Spleen (tissue), 11 donors: ENCODE measurements around the gene EP400. TPM values are rescaled to one million over a fixed set of nuclear protein-coding genes. Genes with fewer than 3 reads are reported as not detected.

Experiments
- DNase-seq: peaks from one replicate; pipeline ENCODE4 v3.0.0-alpha.2; 2020
- H3K27ac ChIP-seq, 8 donors: fragments of 200-600 bp; sonication (generic) in 7 of 8; 1 replicate in 4 of 8; 2 replicates in 4 of 8; pipeline versions ENCODE4 v1.5.0 to v1.8.0; 2016 to 2021; ENCODE audit warnings: inconsistent platforms in 4 of 8, mild to moderate bottlenecking in 4 of 8, moderate library complexity in 1 of 8
- H3K27me3 ChIP-seq, 7 donors: fragments of 200-600 bp; sonication (generic) in 6 of 7; replicated peaks in 1 of 7; 1 replicate in 4 of 7; 2 replicates in 3 of 7; pipeline versions ENCODE4 v1.5.0 to v1.8.0; 2016 to 2021; ENCODE audit warnings: inconsistent platforms in 3 of 7, mild to moderate bottlenecking in 1 of 7
- H3K36me3 ChIP-seq, 6 donors: fragments of 200-600 bp; sonication (generic) in 5 of 6; 1 replicate in 4 of 6; 2 replicates in 2 of 6; pipeline versions ENCODE4 v1.5.0 to v1.8.0; 2016 to 2021; ENCODE audit warnings: inconsistent platforms in 2 of 6
- H3K4me1 ChIP-seq, 6 donors: fragments of 200-600 bp; sonication (generic) in 5 of 6; 1 replicate in 3 of 6; 2 replicates in 3 of 6; pipeline versions ENCODE4 v1.5.0 to v1.8.0; 2016 to 2021; ENCODE audit warnings: inconsistent platforms in 3 of 6
- H3K4me3 ChIP-seq, 8 donors: fragments of 200-600 bp; sonication (generic) in 7 of 8; 1 replicate in 4 of 8; 2 replicates in 4 of 8; pipeline versions ENCODE4 v1.5.0 to v1.8.0; 2016 to 2021; ENCODE audit warnings: inconsistent platforms in 4 of 8, mild to moderate bottlenecking in 4 of 8, moderate library complexity in 2 of 8
- H3K9me3 ChIP-seq, 8 donors: fragments of 200-600 bp; sonication (generic) in 7 of 8; 1 replicate in 4 of 8; 2 replicates in 4 of 8; pipeline versions ENCODE4 v1.5.0 to v1.8.0; 2016 to 2021; ENCODE audit warnings: inconsistent platforms in 4 of 8
- POLR2A ChIP-seq, 3 donors: fragments of 450-650 bp; IDR thresholded peaks; one replicate each; pipeline ENCODE4 v1.5.1; 2017; ENCODE audit warnings: antibody characterized with exemption in 3 of 3, mild to moderate bottlenecking in 1 of 3
- POLR2AphosphoS5 ChIP-seq, 3 donors: sonication (generic); formaldehyde crosslinking; IDR thresholded peaks; one replicate each; pipeline ENCODE4 v1.5.1; 2017; ENCODE audit warnings: antibody characterized with exemption in 3 of 3
- WGBS, 5 donors: extraction: QIAGEN DNeasy Blood & Tissue Kit in 3 of 5; methylation state at CpG; one replicate each; pipeline versions ENCODE4 v1.1.5 to v1.1.7; 2013 to 2018; 5-methylcytosine and 5-hydroxymethylcytosine counted together
- intact Hi-C: fragments of 100-400 bp; cut with DNase I; formaldehyde crosslinking; loops from one replicate; pipeline ENCODE4 v1.15.0; 2023; ENCODE audit warnings: low total_unique reads
- polyA plus RNA-seq, 3 donors: library from polyadenylated mRNA; stranded (reverse); fragments of 200-250 nt; gene quantifications; one replicate each; pipeline ENCODE4 v1.2.1, GENCODE V29; 2013
- total RNA-seq, 7 donors: library from RNA; depleted of rRNA in 3 of 7; stranded (reverse); fragments of >200 nt in 3 of 7; fragmentation: NEBNext Ultra II Directional in 4 of 7; extraction: Animal tissue kit (Norgen Biotek cat#: 25700) in 4 of 7; gene quantifications; one replicate each; pipeline versions ENCODE4 v1.1.0 to v1.2.1, GENCODE V29; 2016 to 2021
- TF ChIP-seq, protein P1 (sequence below), 11 experiments: fragments of 200-600 bp in 7 of 11; fragments of 450-650 bp in 4 of 11; sonication (generic) in 4 of 11; IDR thresholded peaks in 8 of 11; conservative IDR thresholded peaks in 3 of 11; 1 replicate in 7 of 11; 2 replicates in 4 of 11; pipeline versions ENCODE4 v1.4.0 to v1.8.0; 2016 to 2021; ENCODE audit warnings: antibody characterized with exemption in 11 of 11, inconsistent platforms in 4 of 11, mild to moderate bottlenecking in 1 of 11
- donor health status: healthy with polysubstance abuse.
- donor health status: DM: no; HTN: no; CAD: no; lungs with moderate emphysema.
- donor health status: DM: no; HTN: no; CAD: no.
- donor health status: Bipolar disorder and iron deficiency.
- donor health status: healthy.
- donor health status: DM: no; HTN: no; CAD: no.
- donor health status: DM: yes; HTN: yes; CAD: no.

The EP400 gene
- total and polyA plus RNA-seq, 10 donors: 11.8 to 70.2 (median 45.6) TPM

- H3K27ac ChIP-seq: no peak overlapping the region
- no peaks in the 10 kb centered on the region for H3K4me1 ChIP-seq
- no peaks in the 10 kb centered on the region for H3K27me3 ChIP-seq
- TF ChIP-seq, protein P1, sequence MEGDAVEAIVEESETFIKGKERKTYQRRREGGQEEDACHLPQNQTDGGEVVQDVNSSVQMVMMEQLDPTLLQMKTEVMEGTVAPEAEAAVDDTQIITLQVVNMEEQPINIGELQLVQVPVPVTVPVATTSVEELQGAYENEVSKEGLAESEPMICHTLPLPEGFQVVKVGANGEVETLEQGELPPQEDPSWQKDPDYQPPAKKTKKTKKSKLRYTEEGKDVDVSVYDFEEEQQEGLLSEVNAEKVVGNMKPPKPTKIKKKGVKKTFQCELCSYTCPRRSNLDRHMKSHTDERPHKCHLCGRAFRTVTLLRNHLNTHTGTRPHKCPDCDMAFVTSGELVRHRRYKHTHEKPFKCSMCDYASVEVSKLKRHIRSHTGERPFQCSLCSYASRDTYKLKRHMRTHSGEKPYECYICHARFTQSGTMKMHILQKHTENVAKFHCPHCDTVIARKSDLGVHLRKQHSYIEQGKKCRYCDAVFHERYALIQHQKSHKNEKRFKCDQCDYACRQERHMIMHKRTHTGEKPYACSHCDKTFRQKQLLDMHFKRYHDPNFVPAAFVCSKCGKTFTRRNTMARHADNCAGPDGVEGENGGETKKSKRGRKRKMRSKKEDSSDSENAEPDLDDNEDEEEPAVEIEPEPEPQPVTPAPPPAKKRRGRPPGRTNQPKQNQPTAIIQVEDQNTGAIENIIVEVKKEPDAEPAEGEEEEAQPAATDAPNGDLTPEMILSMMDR (IDR thresholded peaks at IDR 0.05 in 8 of 11, conservative IDR thresholded peaks at IDR 0.05 in 3 of 11): no peak
- TF ChIP-seq POLR2AphosphoS5 (IDR thresholded peaks at IDR 0.05) (peak in 1 of 3 donors; percentile 19), POLR2A (IDR thresholded peaks at IDR 0.05) (no peak)
- 97 to 99% (median 97%) methylated on average over 50 to 58 of the region's 58 CpGs for WGBS, 5 donors
- H3K9me3 ChIP-seq: no peaks in the 10 kb centered on the region
- intact Hi-C loops: no loop called here
- peaks cover 0 to 97% (median 64%) of the 10 kb centered on the region in 6 donors for H3K36me3 ChIP-seq
- no peak overlapping the region for H3K4me3 ChIP-seq
- no peak for DNase-seq
These were observed 167.2 kb downstream of the EP400 start for GRCh38 chr12:132116709-132117557.

DNA sequence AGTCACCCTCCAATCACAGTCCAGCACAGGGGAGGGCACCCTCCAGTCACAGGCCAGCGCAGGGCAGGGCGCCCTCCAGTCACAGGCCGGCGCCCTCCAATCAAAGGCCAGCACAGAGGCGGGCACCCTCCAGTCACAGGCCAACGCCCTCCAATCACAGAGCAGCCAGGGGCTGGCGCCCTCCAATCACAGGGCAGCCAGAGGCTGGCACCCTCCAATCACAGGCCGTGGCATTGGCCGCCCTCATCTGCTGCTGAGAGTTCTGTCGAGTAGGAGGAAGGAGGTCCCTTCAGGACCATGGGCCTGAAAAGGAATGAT, 167.8 kb downstream of the EP400 start:
- TF ChIP-seq POLR2A (IDR thresholded peaks at IDR 0.05) (no peak), POLR2AphosphoS5 (IDR thresholded peaks at IDR 0.05) (no peak)
- TF ChIP-seq, protein P1 (IDR thresholded peaks at IDR 0.05 in 8 of 11, conservative IDR thresholded peaks at IDR 0.05 in 3 of 11): no peak
- DNase-seq: no peak
- Histone ChIP-seq H3K4me1 (no peaks in the 10 kb centered on the region), H3K9me3 (no peaks in the 10 kb centered on the region), H3K27ac (no peak overlapping the region), H3K27me3 (no peaks in the 10 kb centered on the region), H3K36me3 (peaks cover 0 to 97% (median 68%) of the 10 kb centered on the region in 6 donors), H3K4me3 (no peak overlapping the region)
- 93 to 95% (median 94%) methylated on average over 6 to 10 of the region's 10 CpGs for WGBS, 5 donors
- intact Hi-C loops: no loop called here

- intact Hi-C loops: no loop called here
- H3K27ac ChIP-seq: no peak overlapping the region
- no peaks in the 10 kb centered on the region for H3K4me1 ChIP-seq
- 89 to 98% (median 96%) methylated on average over 10 to 22 of the region's 22 CpGs for WGBS, 5 donors
- H3K4me3 ChIP-seq: no peak overlapping the region
- H3K27me3 ChIP-seq: no peaks in the 10 kb centered on the region
- TF ChIP-seq POLR2A (IDR thresholded peaks at IDR 0.05): no peak
- TF ChIP-seq POLR2AphosphoS5 (IDR thresholded peaks at IDR 0.05): peak in 1 of 3 donors; percentile 20
- TF ChIP-seq, protein P1 (IDR thresholded peaks at IDR 0.05 in 8 of 11, conservative IDR thresholded peaks at IDR 0.05 in 3 of 11): no peak
- H3K9me3 ChIP-seq: no peaks in the 10 kb centered on the region
- H3K36me3 ChIP-seq: peaks cover 0 to 97% (median 75%) of the 10 kb centered on the region in 6 donors
- no peak for DNase-seq
These were observed 169.1 kb downstream of the EP400 start for GRCh38 chr12:132118876-132119275.

GRCh38 chr12:132121283-132121682, 171.5 kb downstream of the EP400 start:
- TF ChIP-seq, protein P1 (IDR thresholded peaks at IDR 0.05 in 8 of 11, conservative IDR thresholded peaks at IDR 0.05 in 3 of 11): no peak
- TF ChIP-seq POLR2A (IDR thresholded peaks at IDR 0.05) (no peak), POLR2AphosphoS5 (IDR thresholded peaks at IDR 0.05) (no peak)
- Histone ChIP-seq H3K27ac (no peak overlapping the region), H3K4me1 (no peaks in the 10 kb centered on the region), H3K9me3 (no peaks in the 10 kb centered on the region), H3K27me3 (no peaks in the 10 kb centered on the region), H3K4me3 (no peak overlapping the region), H3K36me3 (peaks cover 0 to 97% (median 77%) of the 10 kb centered on the region in 6 donors)
- DNase-seq: no peak
- intact Hi-C loops: no loop called here
- WGBS, 5 donors: 96 to 98% (median 97%) methylated on average over 14 of the region's 14 CpGs
